Effector CD8-positive, alpha-beta T cell (primary cell): ENCODE data around the gene AP1S1.

ENCODE experiments used
- DNase-seq: peaks from one replicate; lab custom pipeline; 2025; lab: John Stamatoyannopoulos, UW

AP1S1 gene

DNA sequence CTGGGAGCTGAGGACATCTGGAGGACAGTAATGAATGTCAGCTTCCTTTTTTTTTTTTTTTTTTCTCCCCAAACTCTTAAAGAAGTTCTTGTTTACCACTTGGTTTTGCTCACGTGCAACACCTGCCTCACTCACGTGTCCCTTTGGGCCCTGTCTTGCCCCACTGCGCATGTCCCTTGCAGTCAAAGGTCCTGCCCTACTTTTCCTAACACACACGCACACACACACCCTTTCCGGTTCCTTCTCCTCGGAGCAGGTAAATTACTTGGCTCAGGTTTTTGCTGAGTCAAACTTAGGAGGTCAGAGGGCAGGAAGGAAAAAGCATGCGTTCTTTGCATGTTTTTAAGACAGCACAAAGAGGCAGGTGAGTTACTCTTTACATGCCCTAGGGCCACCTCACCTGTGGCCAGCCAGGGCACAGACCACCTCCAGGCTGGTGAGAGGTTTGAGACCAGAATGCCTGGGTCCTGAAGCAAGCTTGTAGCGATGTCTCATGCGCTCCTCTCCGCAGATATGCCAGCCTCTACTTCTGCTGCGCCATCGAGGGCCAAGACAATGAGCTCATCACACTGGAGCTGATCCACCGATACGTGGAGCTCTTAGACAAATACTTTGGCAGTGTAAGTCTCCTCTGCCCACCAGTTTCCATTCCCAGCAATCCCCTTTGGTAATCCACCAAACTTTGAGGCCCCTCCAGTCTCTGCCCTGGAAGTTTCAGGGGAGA, 2.8 kb downstream of the AP1S1 start:
- DNase-seq: no peak

DNA sequence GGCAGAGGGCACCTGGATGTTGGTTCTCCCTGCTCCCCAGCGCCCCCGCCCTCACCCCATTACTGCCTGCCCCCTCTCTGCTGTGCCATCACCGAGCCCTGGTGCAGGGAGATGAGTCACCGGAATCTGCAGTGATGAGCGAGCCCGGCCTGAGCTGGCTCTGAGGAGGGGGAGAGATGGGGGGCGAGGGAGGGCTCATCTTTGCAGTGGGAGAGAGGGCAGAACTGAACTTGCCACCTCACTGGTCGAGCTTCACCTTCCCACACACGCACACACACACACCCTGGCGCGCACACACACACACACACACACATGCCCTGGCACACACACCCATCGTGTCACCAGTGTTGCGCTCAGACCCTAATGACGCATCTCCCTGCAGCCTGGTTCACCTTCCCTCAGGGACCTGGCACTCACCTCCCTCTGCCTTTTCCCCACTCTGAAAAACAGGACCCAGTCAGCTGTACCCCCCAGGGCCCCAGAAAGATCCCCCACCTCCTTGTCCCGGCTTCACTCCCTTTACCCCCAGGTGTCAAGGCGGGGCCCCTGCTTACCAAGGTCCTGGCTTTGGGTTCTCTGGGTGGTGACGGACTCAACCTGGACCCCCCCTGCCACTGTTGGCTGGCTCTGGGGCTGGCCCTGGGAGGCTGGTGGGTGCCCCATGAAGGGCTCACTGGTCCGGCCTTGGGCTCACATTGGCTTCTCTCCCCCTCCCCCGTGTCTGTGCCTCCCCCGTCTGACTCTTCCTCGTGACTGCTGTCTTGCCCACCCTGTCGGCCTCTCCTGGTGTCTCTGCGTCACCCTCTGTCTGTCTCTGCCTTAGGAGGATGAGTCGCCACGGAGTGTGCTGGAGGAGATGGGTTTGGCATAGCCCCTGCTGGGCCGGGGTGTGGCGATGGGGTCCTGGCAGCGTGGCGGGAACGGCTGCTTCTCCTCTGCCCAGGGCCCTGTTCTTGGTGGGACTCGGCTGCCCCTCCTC, 5.7 kb downstream of the AP1S1 start:
- DNase-seq: no peak

DNA sequence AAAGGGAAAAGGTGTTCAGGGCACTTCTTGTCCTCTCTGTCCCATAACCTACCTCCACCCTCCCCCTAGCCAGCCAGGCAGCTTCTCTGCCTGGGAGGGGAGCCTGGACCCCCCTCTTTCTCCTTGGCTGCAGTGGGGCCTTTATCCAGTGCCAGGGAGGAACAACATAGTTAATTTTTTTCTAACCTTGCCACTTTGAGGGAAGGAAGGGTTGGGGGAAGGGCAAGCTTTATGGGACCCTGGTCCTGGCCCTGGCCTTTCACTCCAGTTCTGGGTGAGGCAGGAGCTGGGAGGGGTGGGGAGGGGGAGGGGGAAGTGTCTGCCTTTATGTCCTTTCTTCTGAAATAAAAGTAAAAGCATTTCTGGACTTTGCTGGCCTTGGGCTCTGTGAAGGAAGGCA, 6.6 kb downstream of the AP1S1 start:
- no peak for DNase-seq

DNA sequence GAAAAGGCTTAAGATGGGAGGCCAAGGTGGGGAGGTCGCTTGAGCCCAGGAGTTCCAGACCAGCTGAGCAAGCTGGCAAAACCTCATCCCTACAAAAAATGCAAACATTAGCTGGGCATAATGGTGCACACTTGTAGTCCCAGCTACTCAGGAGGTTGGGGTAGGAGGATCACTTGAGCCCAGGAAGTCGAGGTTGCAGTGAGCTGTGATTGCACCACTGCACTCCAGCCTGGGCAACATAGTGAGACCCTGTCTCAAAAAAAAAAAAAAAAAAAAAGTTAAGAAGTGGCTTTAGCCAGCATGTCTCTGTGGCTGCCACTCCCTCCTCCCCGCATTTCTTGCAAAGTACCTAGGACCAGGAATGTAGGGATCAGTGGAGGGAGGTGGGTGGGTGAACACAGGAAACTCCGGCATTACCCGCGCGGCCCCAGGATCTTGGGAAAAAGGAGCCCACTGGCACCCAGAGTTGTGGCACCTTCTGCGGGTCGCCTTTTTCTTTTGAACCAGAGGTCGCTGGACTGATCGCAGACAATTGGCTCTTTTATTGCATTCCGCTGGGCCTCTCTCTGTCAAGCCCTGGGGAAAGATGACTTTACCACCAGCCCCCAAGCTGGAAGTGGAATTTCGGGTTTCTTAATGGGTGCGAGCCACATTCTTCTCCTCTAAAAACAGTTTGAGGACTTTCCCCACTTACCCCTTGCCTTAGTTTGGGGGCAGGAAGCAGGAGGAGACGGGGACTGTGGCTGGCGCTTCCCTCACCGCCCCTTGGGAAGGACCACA, 7.6 kb downstream of the AP1S1 start:
- DNase-seq: no peak

DNA sequence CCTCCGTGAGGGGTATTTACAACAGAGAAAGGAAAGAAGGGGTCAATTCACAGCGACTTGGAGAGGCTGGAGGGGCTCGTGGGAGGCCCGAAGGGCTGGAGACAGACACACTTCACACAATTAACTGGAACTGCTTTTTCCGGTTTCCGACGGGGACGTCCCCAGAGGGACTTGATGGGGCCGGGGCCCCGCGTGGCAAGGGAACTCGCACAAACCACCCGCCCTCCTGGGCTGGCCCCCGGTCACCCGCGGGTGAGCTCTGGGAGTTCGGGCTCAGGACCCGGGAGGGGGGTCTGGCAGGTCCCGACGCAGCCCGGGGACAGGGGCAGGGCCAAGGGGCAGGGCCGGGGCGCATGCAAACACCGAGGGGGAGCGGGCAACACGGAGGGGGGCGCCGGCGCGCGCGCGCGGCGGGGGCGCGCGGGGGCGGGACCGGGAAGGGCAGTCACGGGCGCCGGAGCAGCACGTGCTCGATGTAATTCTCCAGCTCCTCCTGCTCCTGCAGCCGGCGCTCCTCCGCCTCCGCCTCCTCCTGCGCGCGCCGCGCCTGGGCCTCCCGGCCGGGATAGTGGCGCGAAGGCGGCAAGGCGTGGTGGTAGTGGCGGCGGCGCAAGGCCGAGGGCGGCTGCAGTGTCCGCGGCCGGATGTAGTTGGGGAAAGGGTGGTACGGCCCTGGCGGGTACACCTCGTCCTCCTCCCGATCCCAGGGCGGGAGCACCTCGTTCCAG, 8.4 kb downstream of the AP1S1 start:
- DNase-seq: no peak

DNA sequence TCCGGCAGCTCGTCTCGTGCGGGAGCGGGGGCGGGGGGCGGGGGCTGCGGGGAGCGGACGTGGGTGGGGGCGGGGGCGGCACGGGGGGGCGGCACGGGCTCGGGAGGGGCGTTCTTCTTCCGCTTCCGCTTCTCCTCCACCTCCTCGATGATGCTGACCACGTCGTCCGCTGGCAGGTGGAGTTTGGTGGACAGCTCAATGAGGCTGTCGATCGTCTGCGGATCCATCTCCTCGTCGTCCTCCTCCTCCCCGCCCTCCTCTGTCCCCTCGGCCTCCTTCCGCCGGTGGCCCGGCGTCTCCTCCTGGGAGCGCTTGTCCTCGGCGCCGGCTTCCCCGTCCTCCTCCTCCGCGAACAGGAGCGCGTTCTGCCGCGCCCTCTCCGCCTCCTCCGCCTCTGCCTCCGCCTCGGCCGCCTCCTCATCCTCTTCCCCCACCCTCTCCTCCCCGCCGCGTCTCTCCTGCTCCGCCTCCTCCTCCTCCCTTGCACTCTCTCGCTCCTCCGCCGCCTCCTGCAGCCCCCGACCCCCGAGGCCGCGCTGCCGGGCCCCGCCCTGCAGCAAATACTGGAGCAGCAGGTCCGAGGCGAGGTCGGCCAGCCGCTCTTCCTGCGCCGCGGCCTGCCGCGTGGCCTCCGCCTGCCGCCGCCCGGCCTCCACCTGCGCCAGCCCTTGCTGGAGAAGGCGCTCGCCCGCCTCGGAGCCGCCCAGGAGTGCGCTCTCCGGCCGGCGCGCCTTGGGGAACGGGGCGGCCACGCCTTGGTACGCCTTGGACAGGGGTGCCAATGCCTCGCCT, 9.2 kb downstream of the AP1S1 start:
- DNase-seq: no peak

DNA sequence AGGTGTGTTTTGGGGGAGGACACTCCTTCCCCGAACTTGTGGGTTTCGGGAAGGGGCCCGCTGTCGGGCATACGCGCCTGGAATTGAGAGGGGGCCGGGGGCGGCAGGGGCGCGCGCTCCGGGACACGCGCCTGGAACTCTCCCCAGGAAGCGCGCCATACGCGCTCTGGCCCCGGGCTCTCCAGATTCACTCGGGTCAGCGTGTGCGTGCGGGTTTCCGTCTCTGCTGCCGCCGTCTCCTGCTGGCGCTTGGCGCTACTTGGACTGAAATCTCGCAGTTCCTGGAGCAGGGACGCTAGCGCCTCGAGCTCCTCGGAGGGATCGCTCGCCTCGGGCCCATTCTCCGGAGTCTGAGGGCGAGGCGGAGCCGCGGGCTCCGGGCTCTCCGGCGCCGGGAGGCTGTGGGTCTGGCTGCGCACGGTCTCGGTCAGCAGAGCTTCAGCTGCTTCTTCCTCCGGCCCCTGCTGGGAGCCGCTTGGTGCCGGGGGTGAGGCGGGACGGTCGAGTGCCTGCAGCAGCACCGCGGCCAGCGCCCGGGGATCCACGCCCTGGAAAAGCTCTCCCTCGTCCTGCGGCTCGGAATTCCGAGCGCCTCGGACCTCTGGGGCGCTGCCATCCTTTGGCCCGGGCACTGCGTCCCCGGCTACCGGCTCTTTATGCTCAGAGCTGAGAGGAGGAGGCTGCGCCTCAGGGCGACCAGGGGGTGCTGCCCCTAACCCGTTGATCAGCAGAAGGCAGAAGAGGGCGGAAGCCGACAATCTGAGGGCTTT, 10.0 kb downstream of the AP1S1 start:
- no peak for DNase-seq

DNA sequence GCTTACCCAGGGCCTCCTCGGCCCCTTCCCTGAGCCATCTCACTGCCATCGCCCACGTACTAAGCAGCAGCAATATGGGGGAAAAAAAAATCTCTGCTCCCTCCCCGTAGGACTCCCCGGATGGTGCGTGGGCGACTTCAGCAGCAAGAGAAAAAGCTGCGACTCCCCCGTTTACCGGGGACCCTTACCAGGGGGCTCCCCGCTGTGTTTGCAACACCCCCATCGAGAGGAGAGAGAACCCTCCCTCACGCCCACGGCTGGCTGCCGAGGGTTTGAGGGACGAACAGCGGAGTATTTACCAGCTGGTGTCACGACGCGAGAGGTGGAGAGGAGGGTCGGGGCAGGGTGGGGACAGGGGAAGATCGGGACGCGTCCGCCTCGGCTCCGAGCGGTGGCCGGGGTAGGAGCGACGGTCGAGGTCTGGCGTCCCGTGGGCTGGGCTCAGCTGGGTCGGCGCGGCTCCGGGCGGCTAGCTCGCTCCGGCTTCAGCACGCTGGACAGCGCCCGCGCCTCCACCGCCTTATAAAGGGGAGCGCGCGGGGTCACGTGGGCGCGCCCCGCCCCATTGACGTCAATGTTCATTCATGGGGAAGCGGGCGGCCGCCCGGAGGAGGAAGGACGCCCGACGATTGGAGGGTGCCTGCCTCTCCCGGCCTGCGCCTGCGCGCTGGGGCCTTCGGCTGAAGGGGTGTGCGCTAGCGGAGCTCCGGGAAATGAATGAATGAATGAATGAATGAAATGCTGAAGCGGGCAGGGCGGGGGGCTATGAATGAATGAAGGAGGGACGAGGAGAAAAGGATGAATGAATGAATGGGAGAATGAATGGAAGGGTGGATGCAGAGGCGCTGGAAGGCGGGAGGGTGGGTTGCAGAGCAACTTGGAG, 11.0 kb downstream of the AP1S1 start, which contains the start of gene VGF:
Gene VGF (minus strand): TSS at position 495 of the 883 bp plus-strand sequence. CDS start 726 bp downstream, outside the sequence.
- peak; percentile 83 for DNase-seq

DNA sequence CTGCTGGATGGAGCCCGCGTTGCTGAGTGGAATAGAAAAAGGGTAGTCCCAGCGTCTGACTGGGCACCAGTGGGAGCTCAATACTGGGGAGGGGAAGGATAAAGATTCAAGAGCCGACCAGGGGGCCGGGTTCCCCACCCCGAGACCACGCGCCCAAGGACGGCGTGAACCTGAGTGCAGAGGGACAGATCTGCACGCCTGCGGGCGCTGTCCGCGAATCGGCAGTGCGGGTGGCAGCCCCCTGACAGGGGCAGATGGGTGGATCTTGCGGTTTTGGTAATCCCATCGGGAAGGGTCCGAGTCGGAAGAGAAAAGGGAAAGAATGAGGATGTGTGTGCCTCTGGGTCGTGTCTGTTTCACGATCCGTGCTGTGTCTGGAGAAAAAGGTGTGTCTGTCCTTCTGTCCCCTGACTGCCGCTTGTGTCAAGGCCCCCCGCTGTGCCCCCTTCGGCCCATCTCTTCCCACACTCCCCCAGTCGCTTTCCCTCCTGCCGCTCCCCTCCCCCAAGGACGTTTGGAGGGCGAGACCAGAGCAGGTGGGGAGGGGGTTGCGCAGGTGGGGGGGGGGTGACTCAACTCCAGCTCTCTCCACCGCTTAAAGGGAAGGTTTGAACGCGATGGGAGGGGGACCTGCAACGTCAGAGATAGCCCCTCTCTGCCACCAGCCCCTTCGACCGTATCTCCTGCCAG, 11.8 kb downstream of the AP1S1 start:
- no peak for DNase-seq

DNA sequence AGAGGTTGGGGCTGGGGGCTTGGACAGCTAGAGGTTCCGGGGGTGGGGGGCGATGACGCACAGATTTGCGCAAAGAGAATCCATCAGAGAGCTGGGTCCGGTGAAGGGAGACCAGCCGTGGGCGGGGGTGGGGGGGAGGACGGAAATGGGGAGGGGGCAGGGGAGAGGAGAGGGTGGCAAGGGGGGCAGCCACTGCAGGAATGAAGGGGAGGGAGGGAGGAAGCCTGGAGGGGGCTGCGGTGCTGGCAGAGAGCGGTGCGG, 12.3 kb downstream of the AP1S1 start:
- no peak for DNase-seq

DNA sequence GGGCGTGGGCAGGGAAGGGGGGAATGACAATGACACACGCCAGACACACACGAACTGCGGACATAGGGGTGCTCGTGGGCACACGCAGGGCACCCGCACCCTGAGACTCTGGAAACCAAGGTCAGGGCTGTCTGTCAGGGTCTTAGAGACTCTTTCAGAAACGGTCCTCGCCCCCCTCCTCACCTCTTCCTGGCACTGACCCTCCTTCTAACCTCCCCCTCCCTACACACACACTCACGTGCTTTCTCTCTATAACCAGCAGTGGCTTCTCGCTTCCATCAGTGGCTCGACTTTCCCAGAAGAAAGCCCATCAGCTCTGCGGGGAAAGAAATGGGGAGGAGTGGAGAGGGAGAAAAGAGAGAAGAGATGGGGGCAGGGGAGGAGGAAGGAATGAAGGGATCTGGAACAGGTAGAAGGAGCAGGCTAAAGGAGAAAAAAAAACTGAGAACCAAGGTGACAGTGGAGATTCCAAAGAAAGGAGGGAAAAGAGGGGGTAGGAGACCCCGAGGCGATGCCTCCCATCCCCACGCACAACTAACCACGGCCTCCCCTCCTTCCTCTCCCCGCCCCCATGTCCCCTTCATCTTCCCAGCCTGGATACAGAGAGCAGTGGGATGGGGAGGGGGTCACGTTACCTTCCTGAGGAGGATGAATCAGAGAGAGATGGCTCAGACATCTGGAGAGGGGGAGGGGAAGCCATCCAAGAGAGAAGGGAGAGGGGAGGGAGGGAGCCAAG, 12.8 kb downstream of the AP1S1 start:
- DNase-seq: no peak

DNA sequence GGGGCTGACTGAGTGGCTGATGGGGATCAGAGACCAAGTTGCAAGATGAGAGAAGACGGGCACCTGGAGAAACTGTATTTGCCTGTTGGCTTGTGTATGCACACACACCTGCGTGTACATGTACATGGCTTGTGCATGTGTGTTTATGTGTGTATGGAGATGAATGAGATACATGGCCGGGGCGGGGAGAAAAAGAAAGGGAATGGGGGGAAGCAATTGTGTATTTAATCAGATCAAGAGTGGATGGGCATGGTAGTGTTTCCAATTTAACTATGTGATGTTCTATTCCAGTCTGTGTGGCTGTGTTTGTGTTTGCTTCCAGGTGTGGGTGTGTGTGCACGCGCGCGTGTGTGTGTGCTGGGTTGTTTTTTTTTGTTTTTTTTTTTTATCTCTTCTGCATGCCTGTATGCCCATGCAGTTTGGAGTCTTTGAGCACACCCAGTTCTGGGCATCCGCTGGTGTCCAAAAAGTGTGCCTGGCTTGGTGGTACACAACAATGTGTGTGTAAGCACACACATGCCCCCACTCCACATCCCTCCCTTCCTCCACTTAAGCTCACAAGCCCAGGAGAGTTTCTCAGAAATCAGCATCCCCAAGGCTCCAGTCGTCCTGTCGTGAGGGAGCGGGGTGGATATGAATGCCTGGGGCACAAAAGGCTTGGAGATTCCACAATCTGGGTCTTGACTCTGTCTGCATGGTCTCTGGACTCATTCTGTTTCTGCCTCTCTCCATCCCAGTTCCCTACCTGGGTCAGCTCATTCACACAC, 13.6 kb downstream of the AP1S1 start:
- DNase-seq: no peak

DNA sequence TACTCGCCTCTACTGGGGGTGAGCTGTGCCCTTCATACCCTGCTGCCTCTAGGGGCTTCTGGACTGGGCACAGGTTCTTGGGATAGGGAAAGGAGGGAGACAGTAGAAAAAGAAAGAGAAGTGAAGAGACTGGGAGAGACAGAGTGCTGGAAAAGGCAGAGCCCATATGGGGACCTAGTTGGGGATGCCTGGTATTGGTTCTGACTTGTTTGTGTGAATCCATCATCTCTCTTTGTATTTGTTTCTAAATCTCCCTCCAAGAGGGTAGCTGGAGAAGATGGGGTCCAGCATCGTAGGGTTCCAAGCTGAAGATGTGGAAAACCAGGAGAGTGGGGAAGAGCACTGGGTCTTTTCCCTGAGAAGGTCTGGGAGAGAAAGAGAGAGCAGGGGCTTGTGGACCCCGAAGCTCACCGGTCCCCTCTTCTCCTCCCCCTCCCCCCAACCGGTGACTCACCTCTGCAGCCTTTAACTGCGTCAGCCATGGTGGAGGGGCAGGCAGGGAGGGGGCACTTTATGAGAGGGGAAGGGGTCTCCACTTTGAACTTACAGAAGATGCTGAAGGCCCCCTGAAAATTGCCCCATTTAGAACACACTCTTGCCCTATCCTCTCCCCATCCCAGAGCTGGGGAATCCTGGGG, 14.3 kb downstream of the AP1S1 start:
- DNase-seq: no peak

DNA sequence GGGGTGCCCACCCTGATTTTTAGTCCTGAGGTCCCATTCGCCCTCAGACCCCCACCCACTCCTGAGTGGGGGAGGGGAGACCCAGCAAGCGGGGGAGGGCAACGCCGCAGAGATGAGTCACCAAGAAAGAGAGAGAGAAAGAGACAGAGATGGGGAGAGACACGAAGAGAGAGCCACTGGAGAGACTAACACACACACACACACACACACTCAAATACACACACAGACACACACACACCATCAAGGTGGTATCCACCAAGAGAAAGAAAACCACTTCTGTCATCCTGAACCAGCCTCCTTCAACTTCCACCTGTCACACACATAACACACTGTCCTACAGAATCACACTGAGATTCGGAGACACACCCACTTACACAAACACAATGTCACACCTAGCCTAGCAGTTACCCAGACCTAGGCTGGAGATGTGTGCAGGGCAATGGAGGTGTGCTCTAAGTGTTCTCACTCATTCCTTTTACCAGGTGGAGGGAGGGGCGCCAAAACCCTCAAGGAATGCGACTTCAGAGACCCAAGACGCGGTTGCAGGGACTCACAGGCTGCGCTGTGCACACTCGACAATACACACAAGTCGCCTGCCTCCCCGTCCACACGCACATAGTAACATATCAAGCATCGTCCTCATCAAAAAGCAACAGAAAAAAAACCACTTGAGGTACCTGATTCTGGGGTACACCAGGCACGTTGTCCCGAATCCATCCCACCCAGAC, 15.0 kb downstream of the AP1S1 start:
- no peak for DNase-seq

DNA sequence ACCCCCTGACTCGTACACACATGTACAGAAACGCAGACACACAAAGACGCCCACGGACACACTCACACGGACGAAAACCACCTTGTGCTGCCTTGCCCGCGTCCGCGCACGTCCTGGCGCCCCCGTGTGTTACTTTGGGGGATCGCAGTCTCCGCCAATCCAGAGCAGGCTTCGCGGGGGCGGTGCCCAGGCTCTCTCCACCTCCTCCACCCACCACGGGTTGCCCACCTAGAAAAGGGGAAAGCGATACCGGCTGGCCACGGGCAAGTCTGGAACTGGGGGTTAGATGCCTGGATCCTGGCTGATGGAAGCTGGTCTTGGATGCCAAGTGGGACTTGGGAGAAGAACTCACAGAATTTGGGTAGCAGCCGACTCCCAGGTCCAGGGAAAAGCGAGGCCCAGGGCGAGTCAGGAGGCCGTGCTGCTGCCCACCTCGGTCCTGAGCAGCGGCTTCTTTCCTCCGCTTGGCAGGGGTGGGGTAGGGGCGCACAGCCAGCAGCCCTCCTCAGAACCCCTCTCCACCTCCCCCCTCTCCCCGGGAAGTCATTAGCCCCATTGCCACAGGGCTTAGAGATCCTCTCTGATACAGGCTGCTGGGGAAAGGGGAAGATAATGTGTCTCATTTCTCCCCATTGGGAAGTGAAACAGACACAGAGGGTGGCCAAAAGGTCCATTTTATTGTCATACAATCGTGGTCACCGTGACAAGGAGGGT, 15.7 kb downstream of the AP1S1 start:
- DNase-seq: peak; percentile 70
